Measurements from ENCODE around the gene TSHZ3.

Gene TSHZ3

GRCh38 chr19:31353833-31354232 is 4.6 kb upstream of the TSHZ3 start:
- no peak for DNase-seq

- DNase-seq: no peak
These were observed 3.8 kb upstream of the TSHZ3 start for GRCh38 chr19:31352782-31353651.

GRCh38 chr19:31352296-31352781 is 3.1 kb upstream of the TSHZ3 start:
- DNase-seq: no peak

GRCh38 chr19:31351855-31352195 is 2.6 kb upstream of the TSHZ3 start:
- DNase-seq: no peak

GRCh38 chr19:31351056-31351854 is 2.0 kb upstream of the TSHZ3 start:
- no peak for DNase-seq

- no peak for DNase-seq
These were observed 1.4 kb upstream of the TSHZ3 start for GRCh38 chr19:31350693-31351055.

- no peak for DNase-seq
These were observed 927 bp upstream of the TSHZ3 start for GRCh38 chr19:31350033-31350692.

GRCh38 chr19:31348481-31349159 is 616 bp downstream of the TSHZ3 start:
- no peak for DNase-seq

GRCh38 chr19:31347828-31348392 is 1.3 kb downstream of the TSHZ3 start:
- DNase-seq: no peak

GRCh38 chr19:31347354-31347753 is 1.9 kb downstream of the TSHZ3 start:
- no peak for DNase-seq

- no peak for DNase-seq
These were observed 2.8 kb downstream of the TSHZ3 start for GRCh38 chr19:31346184-31347059.

- no peak for DNase-seq
These were observed 4.8 kb downstream of the TSHZ3 start for GRCh38 chr19:31344403-31344802.

GRCh38 chr19:31342926-31343325 is 6.3 kb downstream of the TSHZ3 start:
- no peak for DNase-seq

GRCh38 chr19:31340042-31341025 is 8.9 kb downstream of the TSHZ3 start:
- DNase-seq: no peak

- DNase-seq: no peak
These were observed 9.8 kb downstream of the TSHZ3 start for GRCh38 chr19:31339411-31339810.

- no peak for DNase-seq
These were observed 11.0 kb downstream of the TSHZ3 start for GRCh38 chr19:31338069-31338776.

- peak in 1 of 3 experiments; percentile 4 for DNase-seq
These were observed 12.0 kb downstream of the TSHZ3 start for GRCh38 chr19:31337008-31337914.

- no peak for DNase-seq
These were observed 13.5 kb downstream of the TSHZ3 start for GRCh38 chr19:31335716-31336115.
